GM21576 (cell line): Measurements from ENCODE around the gene PTPRT.

Experiments
- ATAC-seq: cut with Tn5 transposase; IDR thresholded peaks from one replicate; pipeline ENCODE4 v1.9.1; 2021; ENCODE audit warnings: mild to moderate bottlenecking, moderate library complexity; ENCODE audit not compliant: unreplicated experiment

PTPRT gene

DNA sequence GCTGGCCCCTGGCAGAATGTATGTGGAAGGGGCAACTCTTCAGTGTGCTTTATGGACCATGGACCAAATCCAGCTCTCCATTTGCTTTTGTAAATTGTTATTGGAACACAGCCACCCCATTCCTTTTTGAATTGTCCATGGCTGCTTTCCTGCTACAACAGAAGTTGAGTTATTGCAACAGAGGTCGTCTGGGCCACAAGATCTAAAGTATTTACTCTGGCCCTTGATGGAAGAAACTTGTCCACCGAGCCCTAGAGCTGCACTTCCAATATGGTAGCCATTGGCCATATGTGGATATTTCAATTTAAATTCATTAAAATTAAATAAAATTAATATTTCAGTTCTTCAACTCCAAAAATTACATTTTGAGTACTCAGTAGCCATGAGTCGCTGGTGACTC is 543.5 kb downstream of the PTPRT start:
- no peak for ATAC-seq

DNA sequence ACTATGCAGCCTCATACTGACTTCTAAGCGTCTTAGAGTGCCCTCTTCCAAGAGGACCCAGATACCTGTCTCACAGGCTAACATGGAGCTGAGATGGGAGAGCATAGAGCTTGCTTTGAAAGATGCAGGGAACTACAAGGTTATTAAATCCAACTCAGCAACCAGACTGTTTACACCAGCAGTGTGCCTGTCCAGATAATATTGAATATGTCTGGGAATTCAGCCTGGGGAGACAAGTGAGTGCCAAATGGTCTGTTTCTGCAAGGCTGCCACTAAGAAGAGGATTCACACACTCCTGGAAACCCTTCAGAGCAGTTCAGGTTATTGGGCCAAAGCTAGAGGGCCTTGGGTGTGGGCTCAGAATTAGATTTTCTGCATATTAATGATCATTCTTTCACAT is 547.8 kb downstream of the PTPRT start:
- ATAC-seq: no peak

DNA sequence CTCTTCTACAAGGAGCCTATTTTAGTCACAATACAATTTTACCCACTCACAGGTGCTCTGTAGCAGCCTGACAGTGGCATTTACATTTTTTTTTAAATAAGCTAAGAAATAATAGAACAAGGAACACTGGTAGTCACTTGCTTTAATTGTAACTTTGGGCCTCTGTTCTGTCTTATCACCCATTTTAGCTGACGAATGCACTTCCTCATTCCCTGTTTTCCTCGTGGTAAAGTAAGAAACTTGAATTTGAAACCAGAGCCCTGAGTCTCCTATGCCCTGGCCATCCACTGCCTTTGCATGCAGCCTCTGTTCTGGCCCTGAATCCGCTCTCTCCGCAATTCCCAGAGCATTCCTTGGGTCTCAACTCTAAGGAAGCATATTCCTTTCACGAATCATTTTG is 550.6 kb downstream of the PTPRT start:
- no peak for ATAC-seq

DNA sequence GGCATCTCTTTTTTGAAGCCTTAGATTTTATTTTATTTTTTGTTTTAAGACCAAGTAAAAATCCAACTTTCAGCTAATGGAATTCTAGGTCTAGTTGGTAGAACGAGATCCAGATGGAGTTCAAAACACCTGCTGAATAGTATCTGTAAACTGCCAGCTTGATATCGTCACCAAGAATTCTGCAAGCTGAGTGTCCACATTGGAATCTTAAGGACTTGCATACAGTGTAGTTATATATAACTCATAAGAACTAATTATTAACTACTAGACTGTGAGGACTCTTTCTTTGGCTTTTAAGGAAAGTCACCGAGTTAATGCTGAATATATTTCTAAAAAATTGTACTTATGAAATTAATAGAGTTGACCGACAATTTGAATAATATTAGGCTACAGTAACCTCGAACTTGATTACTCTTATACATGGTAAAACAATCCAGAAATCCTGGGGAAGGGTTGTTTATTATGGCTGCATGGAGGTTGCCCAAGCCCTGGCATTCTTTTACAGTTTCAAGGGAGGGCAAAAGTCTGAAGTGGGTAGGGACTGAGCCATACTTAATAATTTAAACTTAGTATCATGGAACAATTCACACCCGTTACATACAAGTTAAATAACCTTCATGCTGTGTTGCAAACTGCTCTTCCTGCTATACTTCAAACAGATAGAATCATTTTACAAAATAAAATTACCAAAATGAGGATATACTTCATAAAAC is 553.9 kb downstream of the PTPRT start:
- ATAC-seq: no peak

DNA sequence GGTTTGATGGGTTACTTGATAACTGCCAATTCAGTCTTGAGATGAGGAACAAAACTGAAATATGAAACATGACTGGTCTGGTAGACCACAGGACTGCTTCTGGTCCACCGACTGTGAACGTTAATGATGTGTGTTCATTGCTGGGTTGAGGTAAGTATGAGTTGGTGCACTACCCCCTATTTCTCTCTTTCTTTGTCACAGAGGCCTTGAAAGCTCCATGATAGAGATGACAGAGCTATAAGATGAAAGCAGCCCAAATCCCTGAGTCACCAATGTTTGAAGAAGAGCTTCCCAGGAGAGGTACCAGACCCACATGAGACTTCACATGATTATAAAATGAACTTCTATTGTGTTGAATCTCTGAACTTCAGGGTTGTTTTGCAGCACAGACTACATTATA is 555.5 kb downstream of the PTPRT start:
- ATAC-seq: no peak

DNA sequence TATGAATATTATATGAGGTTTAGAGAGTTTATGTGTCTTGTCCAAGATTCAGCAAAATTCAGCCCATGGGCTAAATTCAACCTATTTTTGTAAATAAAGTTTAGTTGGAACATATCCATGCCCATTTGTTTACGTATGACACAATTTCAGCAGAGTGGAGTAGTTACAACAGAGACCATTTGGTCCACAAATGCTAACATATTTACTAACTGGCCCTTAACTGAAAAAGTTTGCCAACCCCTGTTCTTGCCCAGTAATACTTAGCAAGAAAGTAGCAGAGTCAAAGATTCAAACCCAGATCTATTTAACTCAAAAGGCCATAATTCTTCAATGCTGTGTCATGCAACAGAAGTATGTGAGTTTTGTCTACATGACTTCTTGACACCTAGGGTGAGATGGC is 561.0 kb downstream of the PTPRT start:
- no peak for ATAC-seq

DNA sequence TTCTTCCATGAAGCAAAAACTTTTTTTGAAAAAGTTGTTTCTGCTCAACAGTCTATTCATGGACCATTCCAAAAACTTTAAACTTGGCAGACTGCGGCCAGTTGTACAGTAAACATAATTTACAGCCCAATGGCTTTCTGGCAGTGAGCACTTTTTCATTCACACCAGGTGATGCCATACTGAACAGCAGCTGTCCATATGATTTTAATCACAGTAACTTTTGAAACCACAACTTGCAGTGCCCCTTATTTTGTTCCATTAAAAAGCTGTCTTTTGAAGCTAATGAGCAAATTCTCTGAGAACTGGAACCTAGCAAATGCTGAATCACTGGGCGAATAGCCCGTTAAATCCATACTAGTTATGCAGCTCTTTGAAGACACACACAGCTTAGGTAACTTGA is 576.6 kb downstream of the PTPRT start:
- no peak for ATAC-seq

DNA sequence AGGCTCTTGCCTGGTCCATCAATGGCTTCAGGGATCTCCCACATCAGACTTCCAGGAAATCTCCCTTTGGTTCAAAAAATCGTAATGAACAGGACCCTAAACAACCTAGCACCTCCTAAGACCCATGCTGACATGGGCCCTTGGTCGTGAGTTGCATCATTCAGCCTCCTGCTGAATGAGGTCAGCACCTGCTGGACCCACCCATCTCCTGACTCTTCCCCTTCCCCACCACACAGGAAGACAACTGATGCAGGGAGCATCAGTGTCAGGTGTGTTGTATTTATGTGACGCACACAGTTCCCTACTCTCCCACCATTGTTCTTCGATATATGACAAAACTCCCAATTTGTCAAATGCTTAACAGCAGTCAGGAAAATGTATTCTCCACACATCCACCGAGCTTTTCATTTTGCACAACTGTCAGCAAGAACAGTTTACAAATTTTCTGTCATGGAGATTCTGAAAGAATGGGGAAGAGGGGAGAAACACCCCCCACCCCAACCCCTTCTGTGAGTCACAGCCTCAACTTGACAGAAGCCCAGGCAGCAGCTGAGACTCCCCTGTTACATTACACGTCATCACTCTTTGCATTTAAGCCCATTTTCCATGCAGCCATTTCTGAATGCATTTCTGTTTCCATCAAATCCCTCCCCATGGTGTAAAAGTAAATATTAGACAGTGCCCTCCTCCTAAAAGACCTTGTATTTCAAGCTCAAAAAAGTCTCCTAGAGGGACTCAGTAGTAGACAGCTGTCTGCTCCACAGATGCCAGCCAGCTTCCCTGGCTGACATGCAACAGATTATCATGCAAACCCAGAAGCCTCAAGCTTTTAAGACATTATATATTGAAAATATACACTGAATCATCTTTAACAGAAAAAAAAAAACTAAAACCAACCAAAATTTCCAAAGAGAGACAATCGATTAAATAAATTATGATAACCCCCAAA is 577.5 kb downstream of the PTPRT start:
- ATAC-seq: no peak

DNA sequence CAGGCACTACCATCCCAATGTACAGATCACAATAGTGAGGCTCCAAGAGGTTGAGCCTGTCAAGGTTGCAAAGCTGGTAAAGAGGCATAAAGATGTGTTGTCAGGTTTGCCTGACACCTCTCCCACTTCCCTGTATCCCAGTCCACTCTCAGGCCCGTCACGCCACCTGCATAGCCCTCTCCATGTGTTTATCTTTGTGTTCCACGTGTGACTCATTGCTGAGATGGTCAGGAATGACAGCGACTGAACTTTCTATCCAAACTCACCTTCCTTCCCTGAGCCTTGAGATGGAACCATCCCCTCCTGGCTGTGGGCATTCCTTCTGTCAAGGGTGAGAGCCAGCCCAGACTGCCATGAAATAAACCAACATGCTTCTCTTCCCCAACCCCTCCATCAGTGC is 578.3 kb downstream of the PTPRT start:
- ATAC-seq: no peak

DNA sequence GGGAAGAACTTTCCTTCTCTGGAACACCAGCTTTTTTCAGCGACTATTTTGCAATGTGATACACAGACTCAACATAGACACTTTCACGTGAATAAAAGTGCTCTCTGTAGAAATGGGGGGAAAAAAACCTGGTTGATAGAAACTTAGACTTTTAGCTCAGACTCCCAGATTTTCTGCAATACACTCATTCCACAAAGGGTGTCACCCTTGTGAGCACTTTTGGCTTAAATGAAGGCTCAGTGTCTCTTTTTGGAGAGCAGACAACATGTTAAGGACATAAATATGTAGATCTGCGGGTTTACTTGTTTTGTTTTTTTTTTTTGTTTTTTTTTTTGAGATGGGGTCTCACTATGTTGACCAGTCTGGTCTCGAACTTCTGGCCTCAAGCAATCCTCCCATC is 579.6 kb downstream of the PTPRT start:
- ATAC-seq: no peak

DNA sequence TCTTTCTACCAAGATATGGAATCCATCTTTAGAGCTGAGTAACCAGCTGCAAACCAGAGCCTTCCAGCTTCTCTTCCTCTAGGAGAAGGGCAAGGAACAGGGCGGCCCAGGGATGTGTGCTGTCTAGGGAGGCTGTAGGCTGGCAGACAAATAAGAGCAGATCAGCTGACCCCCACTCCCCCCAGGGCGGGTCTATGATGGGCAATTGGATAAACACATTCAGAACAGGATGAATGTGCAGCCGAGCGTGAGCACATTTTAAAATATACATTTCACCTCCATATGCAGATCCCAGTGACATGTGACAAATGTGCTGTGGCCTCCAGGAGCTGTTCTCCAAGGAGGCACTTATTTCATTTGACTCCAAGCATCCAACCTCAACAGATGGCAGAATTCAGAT is 580.1 kb downstream of the PTPRT start:
- no peak for ATAC-seq

DNA sequence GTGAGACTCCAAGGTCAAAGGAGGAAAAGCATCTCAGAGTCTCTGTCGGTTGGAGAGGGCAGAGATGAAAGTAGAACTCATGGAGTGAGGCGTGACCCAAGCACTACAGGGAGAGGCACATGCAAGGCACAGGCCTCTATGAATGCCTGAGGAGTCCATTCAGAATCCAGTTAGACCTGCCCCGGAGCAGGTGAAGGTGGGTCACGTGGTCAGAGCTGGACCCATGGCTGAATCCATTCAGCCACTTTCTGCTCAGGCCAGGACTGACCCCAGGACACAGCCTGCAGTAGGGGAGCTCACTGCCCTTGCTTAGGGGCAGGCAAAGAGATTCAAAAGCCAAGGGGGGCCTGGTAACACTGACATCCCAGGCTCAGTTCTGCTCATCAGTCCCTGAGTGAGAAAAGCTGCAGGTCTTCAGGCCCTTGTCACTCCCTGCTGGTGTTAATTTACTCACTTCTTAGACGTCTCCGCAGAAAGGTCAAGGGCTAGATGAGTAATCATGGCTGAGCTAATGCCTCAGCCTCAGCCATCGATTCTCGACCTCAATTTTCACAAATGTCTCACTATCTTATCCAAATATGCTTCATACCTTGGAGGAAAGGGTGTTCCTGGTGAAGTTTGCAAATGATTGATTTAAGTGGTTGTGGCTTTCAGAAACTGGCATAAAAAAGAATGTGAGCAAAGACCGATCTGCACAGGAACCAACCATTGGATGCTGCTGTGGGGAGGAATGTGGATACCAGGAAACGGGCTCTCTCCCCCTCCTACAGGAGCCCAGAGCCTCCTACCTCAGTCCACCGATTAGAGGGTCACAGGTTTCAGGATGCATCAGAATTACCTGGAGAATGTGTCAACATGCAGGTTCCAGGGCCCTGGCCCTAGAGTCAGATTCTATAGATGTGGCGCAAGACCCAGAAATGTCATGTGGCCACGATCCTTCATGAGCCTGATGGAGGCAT is 584.4 kb downstream of the PTPRT start:
- ATAC-seq: no peak

DNA sequence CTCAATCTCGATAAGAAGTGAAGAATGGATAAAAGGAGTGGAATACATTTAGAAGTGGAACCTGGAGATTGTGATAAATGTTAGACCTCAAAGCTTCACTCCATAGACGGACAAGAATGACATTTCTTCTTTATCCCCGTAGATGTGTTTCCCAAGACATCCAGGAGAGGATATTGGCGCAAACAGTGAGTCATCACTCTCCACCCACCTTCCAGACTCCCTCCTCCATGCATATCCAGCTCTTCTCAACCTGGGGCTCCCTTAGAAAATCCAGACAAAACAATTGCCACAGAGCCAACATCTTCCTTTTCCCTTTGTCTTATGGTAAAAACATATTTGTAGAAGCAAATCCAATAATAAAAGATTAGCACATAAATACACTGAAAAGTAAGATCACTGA is 586.1 kb downstream of the PTPRT start:
- no peak for ATAC-seq

DNA sequence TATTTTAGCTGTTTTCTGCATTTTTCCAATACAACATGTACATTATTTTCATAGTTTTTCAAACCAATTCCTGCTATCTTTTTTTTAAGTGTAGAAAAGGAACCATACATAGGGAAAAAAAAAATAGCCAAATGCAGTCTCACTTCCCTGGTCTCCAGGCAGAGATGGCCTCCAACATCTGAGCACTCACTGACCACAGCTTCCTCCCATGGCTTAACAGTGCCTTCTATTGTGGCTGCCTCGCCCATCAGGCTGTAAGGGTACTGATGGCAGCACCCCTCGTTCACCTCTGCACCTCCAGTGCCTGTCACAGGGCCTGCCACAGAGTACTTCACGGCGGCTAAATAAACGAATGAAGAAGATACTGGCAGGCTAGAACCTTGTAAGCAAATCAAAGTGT is 591.1 kb downstream of the PTPRT start:
- no peak for ATAC-seq

DNA sequence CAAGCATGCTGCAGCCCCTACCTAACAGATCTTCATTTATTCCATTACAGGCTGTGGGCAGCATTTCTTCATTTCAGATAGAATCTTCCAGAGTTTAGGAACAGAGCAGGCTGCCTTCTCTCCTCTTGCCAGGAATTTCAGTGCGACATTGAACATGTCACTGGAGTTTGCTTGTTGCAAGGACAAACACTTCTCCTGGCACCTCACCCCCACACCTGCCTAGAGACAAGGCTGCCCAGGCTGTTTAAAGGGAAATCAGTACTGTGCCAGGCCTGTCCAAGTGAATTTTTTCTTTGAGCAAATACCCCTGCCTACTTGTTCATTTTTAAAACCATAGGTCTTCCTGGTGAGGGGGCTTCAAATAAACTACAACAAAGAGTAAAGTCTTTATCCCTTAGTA is 594.1 kb downstream of the PTPRT start:
- no peak for ATAC-seq

DNA sequence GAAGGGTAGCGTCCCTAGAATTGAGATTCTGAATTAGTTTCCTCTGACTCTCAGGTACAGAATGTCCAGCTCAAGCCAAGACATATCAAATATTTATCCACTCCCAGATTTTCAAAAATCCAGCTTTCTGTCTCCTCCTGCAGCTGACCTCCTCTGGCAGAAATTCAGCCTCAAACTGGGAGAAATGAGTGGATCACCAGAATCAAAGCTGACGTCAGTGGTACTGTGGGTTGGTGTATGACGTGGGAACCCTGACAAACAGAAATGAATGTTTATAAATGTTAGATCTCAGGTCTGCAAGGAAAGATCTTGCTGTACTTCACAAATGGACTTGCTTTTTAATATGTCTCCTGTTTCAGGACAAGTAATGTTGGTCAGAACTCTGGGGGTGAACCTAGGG is 595.0 kb downstream of the PTPRT start:
- no peak for ATAC-seq

DNA sequence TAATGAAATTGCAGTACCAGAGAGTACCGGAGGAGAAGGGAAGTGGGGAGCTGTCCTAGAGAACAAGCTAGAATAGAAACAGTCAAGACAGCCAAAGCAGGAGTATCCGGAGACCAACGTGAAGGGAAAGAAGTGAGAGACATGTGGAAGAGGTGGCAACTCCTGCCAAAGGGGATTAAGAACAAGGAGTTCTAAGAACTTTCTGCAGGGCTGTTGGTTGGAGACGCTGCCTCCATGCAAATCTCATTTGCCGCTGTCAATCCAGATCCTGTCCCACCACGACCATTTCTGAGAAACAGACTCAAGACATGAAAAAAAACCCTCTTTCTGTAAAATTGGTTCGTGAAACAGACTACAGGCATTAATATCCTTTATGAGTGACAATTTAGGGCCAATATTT is 595.7 kb downstream of the PTPRT start:
- ATAC-seq: no peak

DNA sequence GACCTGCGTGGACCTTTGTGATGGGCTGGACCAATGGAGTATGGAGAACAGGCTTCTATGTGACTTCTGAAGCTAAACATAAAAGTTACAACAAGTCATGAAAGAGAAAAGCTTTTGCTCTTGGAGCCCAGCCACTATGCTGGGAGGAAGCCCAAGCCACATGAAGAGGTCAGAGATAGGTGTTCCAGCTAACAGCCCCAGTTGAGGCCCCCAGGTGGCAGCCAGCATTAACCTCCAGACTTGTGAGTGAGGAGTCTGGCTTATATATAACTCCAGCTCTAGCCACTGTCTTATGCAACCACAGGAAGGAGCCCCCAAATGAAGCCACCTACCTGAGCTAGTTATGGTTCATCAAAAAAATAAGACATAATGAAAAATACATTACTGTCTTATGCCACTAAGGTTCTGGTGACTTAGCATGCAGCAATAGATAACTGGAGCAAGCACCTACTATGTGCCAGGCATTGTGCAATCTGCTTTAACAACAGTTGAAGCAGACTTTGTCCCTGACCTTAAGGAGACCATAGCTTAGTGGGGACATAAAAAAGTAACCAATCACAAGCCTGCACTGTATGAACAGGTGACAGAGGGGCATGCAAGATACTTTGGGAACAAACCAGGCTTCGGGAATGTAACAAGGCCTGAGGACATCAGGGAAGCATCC is 599.6 kb downstream of the PTPRT start:
- ATAC-seq: no peak

DNA sequence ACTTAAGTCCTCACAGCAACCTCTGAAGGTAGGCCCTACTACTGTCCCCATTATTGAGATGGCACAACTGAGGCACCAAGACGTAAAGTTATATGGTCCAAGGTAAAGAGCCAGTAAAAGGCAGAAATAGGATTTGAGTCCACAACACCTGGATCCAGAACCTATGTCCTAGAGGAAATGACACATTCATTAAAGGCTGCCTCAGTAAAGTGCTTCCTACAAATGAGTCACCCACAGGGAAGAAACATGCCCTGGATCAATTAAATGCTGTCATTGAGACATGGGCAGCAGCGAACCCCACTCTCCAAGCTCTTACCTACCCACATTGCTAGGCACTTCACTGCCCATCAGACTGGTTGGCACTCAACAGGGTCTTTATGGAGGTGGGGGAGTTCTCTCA is 600.9 kb downstream of the PTPRT start:
- ATAC-seq: no peak

DNA sequence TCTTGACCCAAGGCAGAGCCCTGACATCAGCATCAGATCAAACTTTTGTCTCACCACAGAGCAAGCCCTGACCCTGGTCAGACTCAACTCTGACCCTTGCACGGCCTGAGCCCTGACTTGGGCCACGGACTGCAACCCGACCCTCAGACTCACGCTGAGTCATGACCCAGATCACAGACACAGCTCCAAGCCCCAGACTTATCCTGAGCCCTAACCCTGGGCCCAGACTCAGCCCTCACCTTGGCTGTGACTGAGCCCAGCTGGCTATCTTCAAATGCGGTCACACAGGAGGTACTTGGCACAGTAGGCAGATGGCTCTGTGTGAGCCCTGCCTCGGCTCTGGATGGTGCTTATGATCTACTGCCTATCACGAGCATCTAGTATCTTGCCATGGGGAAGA is 602.3 kb downstream of the PTPRT start:
- no peak for ATAC-seq

DNA sequence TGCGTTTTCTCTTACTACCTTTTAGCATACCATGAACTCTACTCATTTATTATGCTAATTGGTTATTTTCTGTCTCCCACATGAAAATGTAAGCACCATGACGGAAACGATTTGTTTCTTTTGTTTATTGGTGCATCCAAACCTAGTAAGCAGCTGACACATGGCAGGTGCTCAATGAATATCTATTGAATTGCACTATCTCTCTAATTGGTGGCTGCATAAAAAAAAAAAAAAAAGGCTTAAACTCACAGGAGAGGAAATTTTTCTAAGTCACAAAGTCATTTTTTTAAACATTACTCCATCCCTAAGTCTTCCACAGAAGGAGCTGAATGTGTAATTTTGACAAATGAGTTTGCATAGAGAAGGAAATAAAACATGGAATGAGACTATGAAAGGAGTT is 608.4 kb downstream of the PTPRT start:
- no peak for ATAC-seq
